Gastrocnemius medialis (tissue), 4 donors: Measurements from ENCODE around the gene STON1. TPM values are rescaled to one million over a fixed set of nuclear protein-coding genes. Genes with fewer than 3 reads are reported as not detected.
"Not testable (repeated sequence)": the region's sequence is repeated elsewhere in the genome, so short reads cannot be mapped to it uniquely, and the experiment has no call there.

ENCODE experiments used
- ATAC-seq, 2 donors: fragments of 150-250 bp; one replicate each; pipeline ENCODE4 v1.9.1; 2016
- DNase-seq, 2 donors: peaks; one replicate each; pipeline ENCODE4 v3.0.0-alpha.2; 2019
- H3K27ac ChIP-seq, 4 donors: fragments of 200-600 bp; sonication (generic); 1 replicate in 1 of 4; 2 replicates in 3 of 4; pipeline ENCODE4 v1.5.1; 2016 to 2018; ENCODE audit warnings: mild to moderate bottlenecking in 2 of 4, moderate library complexity in 1 of 4
- H3K27me3 ChIP-seq, 3 donors: fragments of 200-600 bp; sonication (generic) in 2 of 3; 1 replicate in 1 of 3; 2 replicates in 2 of 3; pipeline versions ENCODE4 v1.5.1 to v1.6.0; 2016 to 2019; ENCODE audit warnings: mild to moderate bottlenecking in 1 of 3, moderate library complexity in 1 of 3
- H3K36me3 ChIP-seq, 2 donors: fragments of 200-600 bp; sonication (generic) in 1 of 2; one replicate each; pipeline ENCODE4 v1.5.1; 2017 to 2018
- H3K4me1 ChIP-seq, 2 donors: fragments of 200-600 bp; sonication (generic) in 1 of 2; one replicate each; pipeline ENCODE4 v1.5.1; 2016 to 2017; ENCODE audit warnings: mild to moderate bottlenecking in 2 of 2
- H3K4me3 ChIP-seq, 4 donors: fragments of 200-600 bp; sonication (generic) in 3 of 4; 1 replicate in 1 of 4; 2 replicates in 3 of 4; pipeline ENCODE4 v1.5.1; 2016 to 2019; ENCODE audit warnings: mild to moderate bottlenecking in 2 of 4
- H3K9me3 ChIP-seq, 3 donors: fragments of 200-600 bp; sonication (generic) in 2 of 3; 1 replicate in 1 of 3; 2 replicates in 2 of 3; pipeline ENCODE4 v1.5.1; 2016 to 2019
- POLR2A ChIP-seq, 2 donors: fragments of 450-650 bp; IDR thresholded peaks; one replicate each; pipeline ENCODE4 v1.6.1; 2017; ENCODE audit warnings: antibody characterized with exemption in 2 of 2, mild to moderate bottlenecking in 2 of 2, moderate library complexity in 2 of 2
- in situ Hi-C, 4 donors: fragments of 200-750 bp; cut with MboI; loops; one replicate each; pipeline versions ENCODE4 v1.15.0 to v1.8.0; 2017; ENCODE audit warnings: low sequenced_read_pairs in 4 of 4
- intact Hi-C: fragments of 100-400 bp; cut with DNase I; formaldehyde crosslinking; loops from one replicate; pipeline ENCODE4 v1.15.1; 2023; ENCODE audit warnings: low total_unique reads
- total RNA-seq, 4 donors: library from RNA; depleted of rRNA; stranded (reverse); fragments of >200 nt; gene quantifications; one replicate each; pipeline versions ENCODE4 v1.1.0 to v1.2.3, GENCODE V29; 2016
- TF ChIP-seq, protein P1 (sequence below), 5 experiments: fragments of 450-650 bp in 3 of 5; fragments of 200-600 bp in 2 of 5; sonication (generic) in 2 of 5; IDR thresholded peaks in 4 of 5; conservative IDR thresholded peaks in 1 of 5; 1 replicate in 4 of 5; 2 replicates in 1 of 5; pipeline ENCODE4 v1.5.1; 2016 to 2019; ENCODE audit warnings: antibody characterized with exemption in 5 of 5, mild to moderate bottlenecking in 3 of 5, moderate library complexity in 3 of 5

STON1 gene
- total RNA-seq, 4 donors from 2014 or later: 2.6 to 5.2 (median 3.5) TPM

DNA sequence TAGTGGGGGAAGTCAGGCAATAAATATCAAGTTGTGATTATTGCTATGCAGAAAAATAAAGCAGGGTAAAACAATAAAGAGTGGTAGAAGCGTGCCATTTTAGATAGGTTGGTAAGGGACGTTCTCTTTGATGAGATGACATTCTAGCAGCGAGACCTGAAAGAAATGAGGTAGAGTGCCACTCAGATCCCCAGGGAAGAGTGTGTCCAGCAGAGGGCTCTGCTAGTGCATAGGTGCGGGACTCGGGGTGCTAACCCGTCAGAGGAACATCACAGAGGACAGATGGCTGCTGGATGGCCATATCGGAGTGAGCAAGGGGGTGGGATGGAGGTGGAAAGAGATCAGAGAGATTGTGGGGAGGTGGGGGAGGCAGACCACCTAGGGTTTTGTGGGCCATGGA, 71.4 kb downstream of the STON1 start:
- H3K27ac ChIP-seq: no peak overlapping the region
- H3K27me3 ChIP-seq: no peaks in the 10 kb centered on the region
- intact Hi-C loops (no loop called here), in situ Hi-C loops (no loop called here)
- no peak for ATAC-seq
- no peaks in the 10 kb centered on the region for H3K36me3 ChIP-seq
- no peak overlapping the region for H3K4me3 ChIP-seq
- H3K9me3 ChIP-seq: no peaks in the 10 kb centered on the region
- no peak for DNase-seq
- H3K4me1 ChIP-seq: no peaks in the 10 kb centered on the region
- TF ChIP-seq, protein P1, sequence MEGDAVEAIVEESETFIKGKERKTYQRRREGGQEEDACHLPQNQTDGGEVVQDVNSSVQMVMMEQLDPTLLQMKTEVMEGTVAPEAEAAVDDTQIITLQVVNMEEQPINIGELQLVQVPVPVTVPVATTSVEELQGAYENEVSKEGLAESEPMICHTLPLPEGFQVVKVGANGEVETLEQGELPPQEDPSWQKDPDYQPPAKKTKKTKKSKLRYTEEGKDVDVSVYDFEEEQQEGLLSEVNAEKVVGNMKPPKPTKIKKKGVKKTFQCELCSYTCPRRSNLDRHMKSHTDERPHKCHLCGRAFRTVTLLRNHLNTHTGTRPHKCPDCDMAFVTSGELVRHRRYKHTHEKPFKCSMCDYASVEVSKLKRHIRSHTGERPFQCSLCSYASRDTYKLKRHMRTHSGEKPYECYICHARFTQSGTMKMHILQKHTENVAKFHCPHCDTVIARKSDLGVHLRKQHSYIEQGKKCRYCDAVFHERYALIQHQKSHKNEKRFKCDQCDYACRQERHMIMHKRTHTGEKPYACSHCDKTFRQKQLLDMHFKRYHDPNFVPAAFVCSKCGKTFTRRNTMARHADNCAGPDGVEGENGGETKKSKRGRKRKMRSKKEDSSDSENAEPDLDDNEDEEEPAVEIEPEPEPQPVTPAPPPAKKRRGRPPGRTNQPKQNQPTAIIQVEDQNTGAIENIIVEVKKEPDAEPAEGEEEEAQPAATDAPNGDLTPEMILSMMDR (IDR thresholded peaks at IDR 0.05 in 4 of 5, conservative IDR thresholded peaks at IDR 0.05 in 1 of 5): no peak
- TF ChIP-seq POLR2A (IDR thresholded peaks at IDR 0.05): no peak

GRCh38 chr2:48605482-48606175, 75.7 kb downstream of the STON1 start:
- ATAC-seq (no peak), DNase-seq (no peak)
- Histone ChIP-seq H3K9me3 (no peaks in the 10 kb centered on the region), H3K36me3 (no peaks in the 10 kb centered on the region), H3K27me3 (no peaks in the 10 kb centered on the region), H3K4me3 (no peak overlapping the region), H3K4me1 (no peaks in the 10 kb centered on the region), H3K27ac (no peak overlapping the region)
- no peak for TF ChIP-seq POLR2A (IDR thresholded peaks at IDR 0.05)
- in situ Hi-C loops (no loop called here), intact Hi-C loops (no loop called here)

- DNase-seq (no peak), ATAC-seq (no peak)
- TF ChIP-seq POLR2A (IDR thresholded peaks at IDR 0.05): no peak
- TF ChIP-seq, protein P1 (IDR thresholded peaks at IDR 0.05 in 4 of 5, conservative IDR thresholded peaks at IDR 0.05 in 1 of 5): no peak
- in situ Hi-C loops (no loop called here), intact Hi-C loops (no loop called here)
- no peaks in the 10 kb centered on the region for H3K36me3 ChIP-seq
- no peak overlapping the region for H3K4me3 ChIP-seq
- H3K27me3 ChIP-seq: no peaks in the 10 kb centered on the region
- no peaks in the 10 kb centered on the region for H3K4me1 ChIP-seq
- no peak overlapping the region for H3K27ac ChIP-seq
- no peaks in the 10 kb centered on the region for H3K9me3 ChIP-seq
These were observed 77.5 kb downstream of the STON1 start for GRCh38 chr2:48607307-48608014.

- Histone ChIP-seq H3K9me3 (no peaks in the 10 kb centered on the region), H3K36me3 (no peaks in the 10 kb centered on the region), H3K4me1 (no peaks in the 10 kb centered on the region), H3K4me3 (no peak overlapping the region), H3K27me3 (no peaks in the 10 kb centered on the region), H3K27ac (no peak overlapping the region)
- DNase-seq (no peak), ATAC-seq (no peak)
- intact Hi-C loops (no loop called here), in situ Hi-C loops (no loop called here)
- TF ChIP-seq, protein P1 (IDR thresholded peaks at IDR 0.05 in 4 of 5, conservative IDR thresholded peaks at IDR 0.05 in 1 of 5): no peak
- no peak for TF ChIP-seq POLR2A (IDR thresholded peaks at IDR 0.05)
These were observed 83.3 kb downstream of the STON1 start for GRCh38 chr2:48613211-48613610.

DNA sequence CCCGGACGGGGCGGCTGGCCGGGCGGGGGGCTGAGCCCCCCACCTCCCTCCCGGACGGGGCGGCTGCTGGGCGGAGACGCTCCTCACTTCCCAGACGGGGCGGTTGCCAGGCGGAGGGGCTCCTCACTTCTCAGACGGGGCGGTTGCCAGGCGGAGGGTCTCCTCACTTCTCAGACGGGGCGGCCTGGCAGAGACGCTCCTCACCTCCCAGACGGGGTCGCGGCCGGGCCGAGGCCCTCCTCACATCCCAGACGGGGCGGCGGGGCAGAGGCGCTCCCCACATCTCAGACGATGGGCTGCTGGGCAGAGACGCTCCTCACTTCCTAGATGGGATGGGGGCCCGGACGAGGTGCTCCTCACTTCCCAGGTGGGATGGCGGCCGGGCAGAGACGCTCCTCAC, 84.6 kb downstream of the STON1 start:
- intact Hi-C loops, in situ Hi-C loops, H3K36me3 ChIP-seq, H3K27ac ChIP-seq, ATAC-seq, H3K27me3 ChIP-seq, H3K4me3 ChIP-seq, DNase-seq, H3K4me1 ChIP-seq, H3K9me3 ChIP-seq: not testable (repeated sequence)
